Brain microvascular endothelial cell (primary cell): ENCODE results near the gene SHTN1.

Source experiments
- DNase-seq: peaks from one replicate; pipeline ENCODE4 v3.0.0-alpha.2; 2020
- H3K27ac ChIP-seq: fragments of 250-450 bp; sonication (Bioruptor Pico); 2 replicates; pipeline ENCODE4 v1.5.1; 2020; ENCODE audit warnings: mild to moderate bottlenecking, moderate library complexity
- H3K27me3 ChIP-seq: fragments of 250-450 bp; sonication (Bioruptor Pico); replicated peaks from 2 replicates; pipeline ENCODE4 v1.5.1; 2020; ENCODE audit warnings: mild to moderate bottlenecking
- H3K36me3 ChIP-seq: fragments of 250-450 bp; sonication (Bioruptor Pico); replicated peaks from 2 replicates; pipeline ENCODE4 v1.5.1; 2020; ENCODE audit warnings: mild to moderate bottlenecking
- H3K4me3 ChIP-seq: 2 replicates; pipeline ENCODE4 v1.5.1; 2011; ENCODE audit warnings: low read depth, mild to moderate bottlenecking, control low read depth, low read length, moderate library complexity
- in situ Hi-C: cut with HindIII; loops from 2 replicates; pipeline ENCODE4 v1.10.0; 2017; ENCODE audit warnings: low sequenced_read_pairs, low pct_ligation_motif_present
- TF ChIP-seq, protein P1 (sequence below): IDR thresholded peaks from 2 replicates; pipeline ENCODE4 v1.5.1; 2011; ENCODE audit warnings: low read depth, mild to moderate bottlenecking, moderate library complexity, low read length, control low read depth, inconsistent platforms; ENCODE audit errors: missing control alignments

SHTN1 gene

GRCh38 chr10:116973371-116973905 lies 31.5 kb downstream of the SHTN1 start:
- Histone ChIP-seq H3K27ac (no peak overlapping the region), H3K27me3 (no peaks in the 10 kb centered on the region), H3K36me3 (no peaks in the 10 kb centered on the region), H3K4me3 (no peak overlapping the region)
- in situ Hi-C loops, result no loop called here
- TF ChIP-seq, protein P1, sequence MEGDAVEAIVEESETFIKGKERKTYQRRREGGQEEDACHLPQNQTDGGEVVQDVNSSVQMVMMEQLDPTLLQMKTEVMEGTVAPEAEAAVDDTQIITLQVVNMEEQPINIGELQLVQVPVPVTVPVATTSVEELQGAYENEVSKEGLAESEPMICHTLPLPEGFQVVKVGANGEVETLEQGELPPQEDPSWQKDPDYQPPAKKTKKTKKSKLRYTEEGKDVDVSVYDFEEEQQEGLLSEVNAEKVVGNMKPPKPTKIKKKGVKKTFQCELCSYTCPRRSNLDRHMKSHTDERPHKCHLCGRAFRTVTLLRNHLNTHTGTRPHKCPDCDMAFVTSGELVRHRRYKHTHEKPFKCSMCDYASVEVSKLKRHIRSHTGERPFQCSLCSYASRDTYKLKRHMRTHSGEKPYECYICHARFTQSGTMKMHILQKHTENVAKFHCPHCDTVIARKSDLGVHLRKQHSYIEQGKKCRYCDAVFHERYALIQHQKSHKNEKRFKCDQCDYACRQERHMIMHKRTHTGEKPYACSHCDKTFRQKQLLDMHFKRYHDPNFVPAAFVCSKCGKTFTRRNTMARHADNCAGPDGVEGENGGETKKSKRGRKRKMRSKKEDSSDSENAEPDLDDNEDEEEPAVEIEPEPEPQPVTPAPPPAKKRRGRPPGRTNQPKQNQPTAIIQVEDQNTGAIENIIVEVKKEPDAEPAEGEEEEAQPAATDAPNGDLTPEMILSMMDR, result no peak
- no peak for DNase-seq

DNA sequence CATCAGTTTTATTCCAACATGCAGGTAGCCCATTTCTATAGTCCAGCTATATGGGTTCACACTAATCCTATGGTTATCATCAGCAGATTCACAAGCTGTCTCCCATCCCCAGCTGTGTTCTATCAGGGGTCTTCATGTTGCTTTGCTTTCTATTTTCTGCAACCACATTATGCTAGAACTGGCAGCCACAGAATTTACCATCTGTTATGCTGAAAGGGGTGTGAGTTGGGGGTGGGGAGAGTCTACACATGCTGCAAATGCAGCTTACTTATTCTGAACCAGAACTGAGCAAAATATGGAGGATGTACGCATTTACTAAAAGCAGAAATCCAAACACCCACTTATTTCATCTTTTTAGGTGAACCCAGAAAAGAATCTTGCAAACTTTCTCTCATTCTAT lies 32.9 kb downstream of the SHTN1 start:
- no peaks in the 10 kb centered on the region for H3K36me3 ChIP-seq
- DNase-seq, result no peak
- H3K4me3 ChIP-seq, result no peak overlapping the region
- in situ Hi-C loops, result no loop called here
- H3K27me3 ChIP-seq, result no peaks in the 10 kb centered on the region
- H3K27ac ChIP-seq, result no peak overlapping the region
- TF ChIP-seq, protein P1, result no peak

GRCh38 chr10:116970050-116970449 lies 34.9 kb downstream of the SHTN1 start:
- in situ Hi-C loops, result no loop called here
- Histone ChIP-seq H3K27ac (no peak overlapping the region), H3K4me3 (no peak overlapping the region), H3K27me3 (no peaks in the 10 kb centered on the region), H3K36me3 (no peaks in the 10 kb centered on the region)
- TF ChIP-seq, protein P1, result no peak
- no peak for DNase-seq

DNA sequence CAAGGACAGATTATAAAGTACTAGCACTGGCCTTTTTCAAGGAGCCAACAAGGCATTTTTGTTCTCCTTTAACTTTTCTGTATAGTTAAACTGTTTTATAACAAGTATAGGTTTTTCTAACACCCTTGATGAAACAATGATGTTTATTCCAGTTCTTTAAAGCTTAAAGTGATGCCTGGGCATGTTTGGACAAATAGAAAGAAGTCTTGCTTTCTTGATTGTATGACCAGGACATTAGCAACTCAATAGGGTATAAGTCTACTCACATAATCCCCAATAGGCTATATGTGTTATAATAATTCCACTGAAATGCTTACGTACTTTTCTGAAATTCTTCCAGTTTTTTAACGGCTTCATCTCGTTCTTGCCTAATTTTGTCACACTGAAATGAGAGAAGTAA lies 36.7 kb downstream of the SHTN1 start:
- H3K27ac ChIP-seq, result no peak overlapping the region
- TF ChIP-seq, protein P1, result no peak
- H3K4me3 ChIP-seq, result no peak overlapping the region
- no peaks in the 10 kb centered on the region for H3K27me3 ChIP-seq
- H3K36me3 ChIP-seq, result no peaks in the 10 kb centered on the region
- DNase-seq, result no peak
- in situ Hi-C loops, result no loop called here

DNA sequence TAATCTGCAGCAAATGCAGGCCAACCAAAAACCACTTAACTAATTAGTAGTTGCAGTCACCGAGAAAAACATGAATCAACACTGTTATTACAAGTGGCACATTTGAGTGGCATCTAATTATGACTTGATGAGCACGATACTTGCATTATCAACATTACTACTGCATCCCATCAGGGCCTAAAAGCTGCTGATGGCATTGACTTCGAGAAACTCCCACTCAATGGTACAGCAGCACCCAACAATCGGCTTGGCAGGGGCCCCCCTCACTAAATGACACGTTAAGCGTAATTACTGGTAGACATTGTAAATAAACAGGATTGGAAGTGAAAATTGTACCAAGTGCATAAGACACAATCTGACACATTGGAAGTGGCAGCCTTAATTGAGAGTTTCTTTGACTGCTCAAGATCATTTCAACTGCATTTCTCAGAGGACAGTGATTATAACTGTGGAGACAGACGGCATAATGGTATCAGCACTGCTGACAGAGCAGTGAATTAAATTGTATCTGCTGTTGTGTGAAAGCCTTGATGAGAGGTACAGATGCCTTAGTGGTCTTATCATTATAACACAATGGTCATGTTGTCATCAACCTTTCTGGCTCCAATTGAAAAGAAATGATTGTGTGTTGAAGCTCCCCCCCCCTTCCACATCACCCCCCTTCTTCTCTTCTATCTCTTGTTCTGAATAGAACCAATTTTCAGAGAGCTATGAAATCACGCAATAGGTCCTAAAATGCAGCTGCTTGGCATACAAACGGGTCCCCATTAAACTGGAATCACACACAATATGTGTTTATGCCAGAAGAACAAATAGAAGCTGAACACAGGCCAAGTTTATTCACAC lies 43.4 kb downstream of the SHTN1 start:
- no peak overlapping the region for H3K4me3 ChIP-seq
- in situ Hi-C loops, result no loop called here
- DNase-seq, result no peak
- no peaks in the 10 kb centered on the region for H3K27me3 ChIP-seq
- no peaks in the 10 kb centered on the region for H3K36me3 ChIP-seq
- H3K27ac ChIP-seq, result no peak overlapping the region
- TF ChIP-seq, protein P1, result no peak
